Thyroid gland (tissue), 4 donors: ENCODE results near the gene RCOR1. TPM values are rescaled to one million over a fixed set of nuclear protein-coding genes. Genes with fewer than 3 reads are reported as not detected.

Source experiments
- DNase-seq, 2 donors: peaks; one replicate each; pipeline ENCODE4 v3.0.0-alpha.2; 2019
- H3K27ac ChIP-seq, 3 donors: fragments of 200-600 bp; sonication (generic); 1 replicate in 2 of 3; 2 replicates in 1 of 3; pipeline ENCODE4 v1.5.1; 2016 to 2019; ENCODE audit warnings: mild to moderate bottlenecking in 1 of 3, moderate library complexity in 1 of 3
- H3K27me3 ChIP-seq: fragments of 200-600 bp; sonication (generic); one replicate; pipeline ENCODE4 v1.5.1; 2019
- H3K36me3 ChIP-seq, 2 donors: fragments of 200-600 bp; sonication (generic); one replicate each; pipeline ENCODE4 v1.5.1; 2016 to 2019
- H3K4me1 ChIP-seq, 2 donors: fragments of 200-600 bp; sonication (generic); one replicate each; pipeline ENCODE4 v1.5.1; 2017 to 2019
- H3K4me3 ChIP-seq, 3 donors: fragments of 200-600 bp; sonication (generic); replicated peaks in 1 of 3; 1 replicate in 2 of 3; 2 replicates in 1 of 3; pipeline ENCODE4 v1.5.1; 2016; ENCODE audit warnings: mild to moderate bottlenecking in 1 of 3
- H3K9me3 ChIP-seq: fragments of 200-600 bp; sonication (generic); one replicate; pipeline ENCODE4 v1.5.1; 2017
- CTCF ChIP-seq, 6 experiments: fragments of 200-600 bp in 3 of 6; fragments of 450-650 bp in 3 of 6; sonication (generic) in 3 of 6; IDR thresholded peaks; one replicate each; pipeline ENCODE4 v1.5.1; 2016 to 2019; ENCODE audit warnings: antibody characterized with exemption in 6 of 6, mild to moderate bottlenecking in 2 of 6, inconsistent platforms in 1 of 6, moderate library complexity in 1 of 6
- POLR2A ChIP-seq, 2 donors: fragments of 450-650 bp; IDR thresholded peaks; one replicate each; pipeline ENCODE4 v1.6.1; 2017; ENCODE audit warnings: antibody characterized with exemption in 2 of 2, mild to moderate bottlenecking in 2 of 2, moderate library complexity in 1 of 2
- WGBS, 2 donors: methylation state at CpG; one replicate each; pipeline ENCODE4 v1.1.5; 2017; 5-methylcytosine and 5-hydroxymethylcytosine counted together
- intact Hi-C: fragments of 100-400 bp; cut with DNase I; formaldehyde crosslinking; loops from one replicate; pipeline ENCODE4 v1.15.1; 2023
- total RNA-seq, 4 donors: library from RNA; depleted of rRNA; stranded (reverse); fragments of >200 nt; gene quantifications; one replicate each; pipeline ENCODE4 v1.2.3, GENCODE V29; 2016

Gene RCOR1
- total RNA-seq = 10 to 100 TPM in 3 of 4 donors, 1 to 10 TPM in 1; 9.4 to 14.2 (median 11.3) TPM

DNA sequence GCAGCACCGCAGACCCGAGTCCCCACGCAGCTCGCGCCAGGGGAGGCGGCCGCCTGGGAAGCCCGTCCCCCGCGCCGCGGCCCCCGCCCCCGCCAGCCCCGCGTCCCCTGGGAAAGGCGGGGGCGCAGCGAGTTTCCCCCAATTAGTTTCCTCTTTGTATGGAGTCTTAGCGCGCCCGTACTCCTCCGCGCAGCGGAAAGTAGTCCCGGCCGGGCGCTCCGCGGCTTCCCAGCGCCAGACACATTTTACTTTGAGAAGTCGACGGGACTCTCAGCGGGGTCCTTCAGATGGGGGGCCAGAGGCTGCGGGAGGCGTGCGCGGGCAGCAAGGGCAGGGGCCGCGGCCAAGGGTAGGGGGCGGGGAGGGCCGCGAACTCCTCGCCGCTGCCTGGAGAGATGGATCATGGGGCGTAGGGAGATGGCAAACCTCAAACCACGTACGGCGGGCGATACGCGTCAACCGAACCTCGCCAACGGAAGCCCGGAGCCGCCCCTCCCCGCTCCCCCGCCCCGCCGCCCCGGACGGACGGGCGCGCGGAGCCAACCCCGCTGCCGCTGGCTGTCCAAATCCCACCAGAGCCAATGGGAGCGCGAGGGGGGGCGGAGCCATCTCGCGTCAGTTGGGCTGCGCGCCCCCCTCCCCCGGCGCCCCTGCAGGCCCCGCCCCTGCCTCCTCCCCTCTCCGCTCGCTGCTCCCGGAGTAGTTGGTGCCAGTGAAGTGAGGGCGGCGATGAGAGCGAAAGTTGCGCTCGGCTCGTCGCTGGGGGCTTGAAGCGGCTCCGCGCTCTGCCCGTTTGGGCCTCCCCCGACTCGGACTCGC is at the start of gene RCOR1:
Gene RCOR1, plus strand, starts transcription at position 706 of the 819 bp plus-strand sequence. CDS start 238 bp downstream, outside the sequence.
- intact Hi-C loops = no loop called here
- peaks cover 13 to 14% of the 10 kb centered on the region in 2 donors for H3K4me1 ChIP-seq
- H3K36me3 ChIP-seq = no peaks in the 10 kb centered on the region
- peak within 1 kb of the TSS; percentile 92 to 98 (median 97) for H3K27ac ChIP-seq
- H3K9me3 ChIP-seq = no peaks in the 10 kb centered on the region
- H3K4me3 ChIP-seq = peak within 1 kb of the TSS; percentile 86 to 98 (median 95)
- H3K27me3 ChIP-seq = no peaks in the 10 kb centered on the region
- DNase-seq = peak; percentile 98
- TF ChIP-seq CTCF (IDR thresholded peaks at IDR 0.05) (no peak), POLR2A (IDR thresholded peaks at IDR 0.05) (peak; percentile 9 to 83)
- WGBS, 2 donors = 0 to 1% methylated on average over 15 to 16 of the region's 96 CpGs

DNA sequence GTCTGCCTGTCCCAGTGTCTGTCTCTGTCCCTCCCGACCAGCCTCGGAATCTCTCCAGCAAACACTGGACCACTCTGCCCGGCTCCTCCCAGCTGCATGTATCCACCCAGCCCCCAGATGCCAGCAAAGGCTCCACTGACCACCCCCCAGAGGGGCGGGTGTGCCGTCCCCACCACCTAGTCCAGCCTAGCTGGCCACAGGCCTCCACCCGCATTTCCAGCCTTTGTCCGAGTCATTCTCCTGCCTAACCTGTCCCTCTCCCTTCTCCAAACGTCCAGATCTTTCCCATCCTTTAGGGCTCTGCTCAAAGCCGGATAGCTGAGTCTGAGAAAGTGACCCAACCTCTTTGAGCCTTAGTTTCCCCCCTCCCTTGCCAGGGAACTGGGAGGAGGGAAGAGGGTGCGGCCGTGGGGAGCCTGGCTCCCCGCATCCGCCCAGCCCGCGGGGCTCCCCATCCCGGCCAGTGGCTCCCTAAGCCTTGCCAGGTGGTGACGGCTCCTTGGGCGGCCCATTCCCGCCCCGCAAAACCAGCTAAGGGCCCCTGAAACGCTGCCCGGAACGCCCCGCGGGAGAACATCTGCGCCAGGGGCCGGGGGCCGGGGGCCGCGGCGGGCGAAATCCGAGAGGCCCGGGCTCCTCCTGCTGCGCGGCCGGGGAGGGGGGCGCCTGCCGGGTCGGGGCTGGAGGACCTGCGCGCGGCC is 48.3 kb upstream of the RCOR1 start:
- no peak overlapping the region for H3K27ac ChIP-seq
- DNase-seq = no peak
- peaks cover 20% of the 10 kb centered on the region for H3K27me3 ChIP-seq
- no peak overlapping the region for H3K4me3 ChIP-seq
- H3K9me3 ChIP-seq = no peaks in the 10 kb centered on the region
- intact Hi-C loops = no loop called here
- 41 to 63% methylated on average over 13 to 22 of the region's 43 CpGs for WGBS, 2 donors
- H3K4me1 ChIP-seq = peaks cover 5 to 20% of the 10 kb centered on the region in 2 donors
- no peaks in the 10 kb centered on the region for H3K36me3 ChIP-seq
- TF ChIP-seq CTCF (IDR thresholded peaks at IDR 0.05) = no peak
- TF ChIP-seq POLR2A (IDR thresholded peaks at IDR 0.05) = no peak

DNA sequence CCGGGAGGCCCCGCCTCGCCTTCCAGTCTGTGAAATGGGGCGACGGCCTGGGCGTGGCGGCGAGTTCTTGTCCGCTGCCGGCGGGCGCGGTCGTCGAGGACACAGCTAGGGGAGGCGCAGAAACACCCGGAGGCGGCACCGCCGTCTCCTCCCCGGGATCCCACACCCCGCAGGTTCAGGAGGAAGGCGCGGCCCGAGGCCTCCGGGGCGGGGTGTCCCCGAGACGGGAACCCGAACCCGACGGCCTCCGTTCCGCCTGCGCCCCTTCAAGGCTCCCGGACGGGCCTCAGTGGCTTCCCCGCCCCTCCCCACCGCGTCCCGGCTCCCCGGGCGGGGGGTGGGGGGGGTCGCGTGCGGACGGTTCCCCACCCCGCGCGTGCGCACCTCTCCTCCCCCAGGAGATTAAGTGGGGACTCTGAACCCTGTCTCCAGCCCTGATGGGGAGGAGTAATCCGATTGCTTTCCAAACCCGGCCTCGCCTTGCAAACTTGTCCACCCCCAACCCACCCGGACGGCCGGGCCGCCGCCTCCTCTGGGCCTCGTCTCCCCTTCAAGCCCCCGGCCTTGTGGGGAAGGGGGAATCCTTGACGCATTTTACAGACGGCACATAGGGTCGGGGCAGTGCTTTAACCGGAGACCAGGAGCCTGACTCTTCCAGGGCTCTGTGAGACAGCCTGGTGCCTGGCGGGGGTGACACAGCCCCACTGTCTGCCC is 47.5 kb upstream of the RCOR1 start:
- intact Hi-C loops = no loop called here
- no peaks in the 10 kb centered on the region for H3K36me3 ChIP-seq
- WGBS, 2 donors = 32% methylated on average over 9 of the region's 66 CpGs; no CpG with 5 or more reads in 1 of the 2 donors
- H3K9me3 ChIP-seq = no peaks in the 10 kb centered on the region
- no peak for DNase-seq
- H3K4me1 ChIP-seq = peaks cover 5 to 19% of the 10 kb centered on the region in 2 donors
- no peak overlapping the region for H3K4me3 ChIP-seq
- H3K27me3 ChIP-seq = peaks cover 20% of the 10 kb centered on the region
- no peak for TF ChIP-seq POLR2A (IDR thresholded peaks at IDR 0.05)
- no peak for TF ChIP-seq CTCF (IDR thresholded peaks at IDR 0.05)
- H3K27ac ChIP-seq = no peak overlapping the region

GRCh38 chr14:102545461-102546265 is 46.8 kb upstream of the RCOR1 start:
- no peak for DNase-seq
- TF ChIP-seq POLR2A (IDR thresholded peaks at IDR 0.05) (no peak), CTCF (IDR thresholded peaks at IDR 0.05) (no peak)
- H3K4me1 ChIP-seq = peaks cover 5 to 14% of the 10 kb centered on the region in 2 donors
- H3K36me3 ChIP-seq = no peaks in the 10 kb centered on the region
- H3K9me3 ChIP-seq = no peaks in the 10 kb centered on the region
- 57 to 59% methylated on average over 24 to 29 of the region's 29 CpGs for WGBS, 2 donors
- H3K27me3 ChIP-seq = peaks cover 20% of the 10 kb centered on the region
- H3K27ac ChIP-seq = no peak overlapping the region
- intact Hi-C loops = no loop called here
- H3K4me3 ChIP-seq = no peak overlapping the region
